Measurements from ENCODE around the gene COL4A2.

COL4A2 gene

GRCh38 chr13:110560601-110561343 lies 253.7 kb downstream of the COL4A2 start:
- in situ Hi-C loops (cut with MboI; ENCODE audit: low sequenced_read_pairs) = loop anchor here (25.0 kb wide), 1 partner anchor 98 kb away; no protein-coding TSS in a partner anchor

DNA sequence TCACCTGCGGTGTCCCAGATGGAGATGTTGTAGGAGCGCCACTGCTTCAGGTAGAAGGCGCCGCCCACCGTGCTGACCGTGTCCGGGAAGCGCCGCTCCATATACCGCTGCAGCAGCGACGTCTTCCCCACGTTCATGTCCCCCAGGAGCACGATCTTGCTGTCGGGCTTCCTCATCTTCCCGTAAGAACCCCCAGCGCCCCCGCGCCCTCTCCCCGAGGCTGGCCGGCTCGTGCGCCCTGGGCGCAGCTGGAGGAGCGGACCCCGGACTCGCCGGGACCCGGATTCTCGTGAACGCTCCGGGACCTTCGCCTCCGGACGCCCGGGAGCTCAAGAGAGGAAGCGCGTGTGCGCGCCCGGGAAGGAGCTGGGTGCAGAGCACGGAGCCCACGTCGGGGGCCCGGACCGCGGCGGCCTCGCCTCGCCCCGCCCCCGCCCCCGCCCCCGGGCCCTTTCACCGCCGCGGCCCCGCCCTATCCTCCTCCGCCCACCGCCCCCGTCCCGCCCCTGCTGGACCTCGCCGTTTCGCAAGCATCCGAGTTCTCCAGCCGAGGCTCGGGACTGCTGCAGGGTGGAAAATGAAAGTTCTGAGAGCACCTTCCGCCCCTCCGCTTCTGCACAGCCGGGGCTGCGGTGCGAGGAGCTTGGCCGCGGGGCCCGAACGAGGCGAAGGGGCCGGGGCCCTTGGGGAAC lies 254.4 kb downstream of the COL4A2 start, which contains the start of gene RAB20:
Gene RAB20, minus strand, starts transcription at position 379 of the 692 bp plus-strand sequence. Its CDS starts 203 bp downstream, at position 176.
- in situ Hi-C loops (cut with MboI; ENCODE audit: low sequenced_read_pairs) = loop anchor here (25.0 kb wide), 1 partner anchor 99 kb away; no protein-coding TSS in a partner anchor

- in situ Hi-C loops (cut with MboI; ENCODE audit: low sequenced_read_pairs) = loop anchor here (25.0 kb wide), 1 partner anchor 100 kb away; no protein-coding TSS in a partner anchor
These were observed 255.0 kb downstream of the COL4A2 start for GRCh38 chr13:110562036-110562597.

Data from HL-60/S4 treated with retinoic acid at 250 ng/mL for 4 days and 3 days (cell line).